ENCODE data around the gene TCEA3.
A peak's percentile ranks its signal among the peaks of the same experiment; 100 is the strongest.

The TCEA3 gene

DNA sequence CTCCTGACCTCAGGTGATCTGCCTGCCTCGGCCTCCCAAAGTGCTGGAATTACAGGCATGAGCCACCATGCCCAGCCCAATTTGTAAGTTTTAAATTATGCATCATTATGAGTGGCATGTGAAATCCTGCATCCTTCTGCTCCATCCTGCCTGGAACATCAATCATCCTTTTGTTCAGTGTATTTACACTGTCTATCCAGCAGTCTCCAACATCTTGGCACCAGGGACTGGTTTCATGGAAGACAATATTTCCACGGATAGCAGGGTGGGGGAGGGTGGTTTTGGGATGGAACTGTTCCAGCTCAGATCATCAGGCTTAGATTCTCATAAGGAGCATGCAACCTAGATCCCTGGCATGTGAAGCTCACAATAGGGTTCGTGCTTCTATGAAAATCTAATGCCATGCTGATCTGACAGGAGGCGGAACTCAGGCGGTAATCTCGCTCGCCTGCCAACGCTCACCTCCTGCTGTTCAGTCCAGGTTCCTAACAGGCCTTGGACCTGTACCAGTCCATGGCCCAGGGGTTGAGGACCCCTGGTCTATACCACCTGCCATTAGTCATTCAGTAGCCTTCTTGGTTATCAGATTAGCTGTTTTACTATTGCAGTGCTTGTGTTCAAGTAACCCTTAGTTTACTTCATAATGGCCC, 22.2 kb upstream of the TCEA3 start:
- H3K4me3 ChIP-seq (ENCODE audit: low read length in 2 of 2), result no peak overlapping the region
- H3K36me3 ChIP-seq (ENCODE audit: control insufficient read depth in 2 of 2, insufficient read depth in 2 of 2, low read length in 2 of 2), result peaks cover 24 to 29% of the 10 kb centered on the region in 2 donors

DNA sequence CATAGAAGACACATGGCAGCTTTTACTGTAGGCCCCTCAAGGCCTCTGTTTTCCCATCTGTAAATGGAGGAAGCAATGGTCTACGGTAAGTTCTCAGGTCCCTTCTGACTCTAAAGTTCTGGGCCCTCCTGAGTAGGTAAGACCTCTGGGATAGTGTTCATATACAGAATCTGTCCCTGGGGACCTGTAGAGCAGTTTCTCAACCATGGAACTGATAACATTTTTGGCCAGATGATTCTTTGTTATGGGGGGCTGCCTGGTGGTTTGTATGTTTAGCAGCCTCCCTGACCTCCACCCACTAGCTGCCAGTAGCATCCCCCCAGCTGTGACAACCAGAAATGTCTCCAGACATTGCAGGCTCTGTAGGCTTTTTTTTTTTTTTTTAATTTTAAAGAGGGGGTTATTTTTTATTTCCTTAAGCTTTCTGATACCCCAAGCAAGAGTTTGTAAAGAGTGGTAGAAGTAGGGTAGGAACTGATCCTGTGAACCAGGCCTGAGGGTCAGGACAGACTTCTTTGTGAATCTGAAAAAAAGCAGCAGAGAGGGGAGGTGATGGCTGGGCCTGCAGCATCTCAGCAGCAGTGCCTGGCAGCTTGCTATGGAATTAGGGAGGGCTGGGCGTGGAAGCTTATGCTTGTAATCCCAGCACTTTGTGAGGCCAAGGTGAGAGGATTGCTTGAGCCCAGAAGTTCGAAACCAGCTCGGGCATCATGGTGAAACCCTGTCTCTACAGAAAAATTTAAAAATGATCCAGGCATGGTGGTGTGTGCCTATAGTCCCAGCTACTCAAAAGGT, 20.2 kb upstream of the TCEA3 start:
- Histone ChIP-seq H3K4me1 (ENCODE audit: control insufficient read depth, insufficient read depth, low read length) (peaks cover 4% of the 10 kb centered on the region), H3K4me3 (ENCODE audit: low read length in 2 of 2) (no peak overlapping the region), H3K9me3 (ENCODE audit: control insufficient read depth in 2 of 2, low read length in 2 of 2) (no peaks in the 10 kb centered on the region), H3K36me3 (ENCODE audit: control insufficient read depth in 2 of 2, insufficient read depth in 2 of 2, low read length in 2 of 2) (peaks cover 24 to 26% of the 10 kb centered on the region in 2 donors), H3K27ac (ENCODE audit: low read length) (peak overlapping the region; percentile 18), H3K9ac (ENCODE audit: low read length in 2 of 2) (no peak overlapping the region), H3K27me3 (ENCODE audit: control insufficient read depth in 1 of 2, insufficient read depth in 2 of 2, low read length in 2 of 2) (no peaks in the 10 kb centered on the region)

More for the DNA sequence above, 22.2 kb upstream of the TCEA3 start:
- no peak overlapping the region for H3K27ac ChIP-seq (ENCODE audit: low read length)
- H3K9ac ChIP-seq (ENCODE audit: low read length in 2 of 2), result no peak overlapping the region
- H3K27me3 ChIP-seq (ENCODE audit: control insufficient read depth in 1 of 2, insufficient read depth in 2 of 2, low read length in 2 of 2), result no peaks in the 10 kb centered on the region
- H3K9me3 ChIP-seq (ENCODE audit: control insufficient read depth in 2 of 2, low read length in 2 of 2), result no peaks in the 10 kb centered on the region
- peaks cover 6% of the 10 kb centered on the region for H3K4me1 ChIP-seq (ENCODE audit: control insufficient read depth, insufficient read depth, low read length)

DNA sequence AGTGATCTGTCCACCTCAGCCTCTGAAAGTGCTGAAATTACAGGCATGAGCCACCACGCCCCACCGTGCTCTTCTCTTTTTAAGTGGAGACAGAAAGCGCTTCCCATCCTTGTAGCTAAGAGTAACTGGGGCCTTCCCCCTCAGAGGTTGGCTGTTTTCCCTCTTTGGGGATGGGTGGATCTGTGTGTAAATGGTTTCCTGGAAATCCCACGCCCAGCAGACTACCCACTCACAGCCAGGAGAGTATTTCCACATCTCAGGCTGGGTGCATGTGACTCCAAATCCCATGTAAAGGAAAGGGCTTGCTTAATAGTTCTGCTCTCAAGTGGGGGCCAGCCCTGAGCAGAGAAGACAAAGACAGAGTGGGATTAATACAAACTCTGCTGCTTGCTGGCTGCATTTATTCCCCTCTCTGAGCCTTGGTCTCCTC, 19.6 kb upstream of the TCEA3 start:
- H3K27ac ChIP-seq (ENCODE audit: low read length), result peak overlapping the region; percentile 18
- H3K9me3 ChIP-seq (ENCODE audit: control insufficient read depth in 2 of 2, low read length in 2 of 2), result no peaks in the 10 kb centered on the region
- H3K4me3 ChIP-seq (ENCODE audit: low read length in 2 of 2), result no peak overlapping the region
- H3K9ac ChIP-seq (ENCODE audit: low read length in 2 of 2), result no peak overlapping the region
- no peaks in the 10 kb centered on the region for H3K27me3 ChIP-seq (ENCODE audit: control insufficient read depth in 1 of 2, insufficient read depth in 2 of 2, low read length in 2 of 2)
- peaks cover 4% of the 10 kb centered on the region for H3K4me1 ChIP-seq (ENCODE audit: control insufficient read depth, insufficient read depth, low read length)
- H3K36me3 ChIP-seq (ENCODE audit: control insufficient read depth in 2 of 2, insufficient read depth in 2 of 2, low read length in 2 of 2), result peaks cover 22% of the 10 kb centered on the region in 2 donors

DNA sequence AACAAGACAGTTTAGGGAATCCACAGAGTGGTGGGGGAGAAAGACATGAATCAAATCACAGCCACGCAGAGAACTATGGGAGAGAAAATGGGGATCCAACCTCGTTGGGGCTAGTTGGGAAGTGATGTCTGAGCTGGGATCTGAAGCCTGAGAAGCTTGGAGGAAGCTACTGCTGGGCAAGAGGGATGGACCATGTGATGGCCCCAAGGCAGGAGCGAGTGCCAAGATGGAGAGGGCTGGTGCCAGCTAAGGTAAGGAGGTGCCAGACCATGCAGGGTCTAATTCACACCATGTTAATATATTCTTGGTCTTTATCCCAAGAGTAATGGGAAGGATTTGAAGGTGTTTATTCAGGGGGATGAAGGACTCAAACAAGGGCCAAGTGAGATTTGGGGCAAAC, 18.2 kb upstream of the TCEA3 start:
- Histone ChIP-seq H3K4me3 (ENCODE audit: low read length in 2 of 2) (no peak overlapping the region), H3K27me3 (ENCODE audit: control insufficient read depth in 1 of 2, insufficient read depth in 2 of 2, low read length in 2 of 2) (no peaks in the 10 kb centered on the region), H3K4me1 (ENCODE audit: control insufficient read depth, insufficient read depth, low read length) (peaks cover 4% of the 10 kb centered on the region), H3K9me3 (ENCODE audit: control insufficient read depth in 2 of 2, low read length in 2 of 2) (no peaks in the 10 kb centered on the region), H3K27ac (ENCODE audit: low read length) (no peak overlapping the region), H3K36me3 (ENCODE audit: control insufficient read depth in 2 of 2, insufficient read depth in 2 of 2, low read length in 2 of 2) (peaks cover 22 to 24% of the 10 kb centered on the region in 2 donors), H3K9ac (ENCODE audit: low read length in 2 of 2) (no peak overlapping the region)

DNA sequence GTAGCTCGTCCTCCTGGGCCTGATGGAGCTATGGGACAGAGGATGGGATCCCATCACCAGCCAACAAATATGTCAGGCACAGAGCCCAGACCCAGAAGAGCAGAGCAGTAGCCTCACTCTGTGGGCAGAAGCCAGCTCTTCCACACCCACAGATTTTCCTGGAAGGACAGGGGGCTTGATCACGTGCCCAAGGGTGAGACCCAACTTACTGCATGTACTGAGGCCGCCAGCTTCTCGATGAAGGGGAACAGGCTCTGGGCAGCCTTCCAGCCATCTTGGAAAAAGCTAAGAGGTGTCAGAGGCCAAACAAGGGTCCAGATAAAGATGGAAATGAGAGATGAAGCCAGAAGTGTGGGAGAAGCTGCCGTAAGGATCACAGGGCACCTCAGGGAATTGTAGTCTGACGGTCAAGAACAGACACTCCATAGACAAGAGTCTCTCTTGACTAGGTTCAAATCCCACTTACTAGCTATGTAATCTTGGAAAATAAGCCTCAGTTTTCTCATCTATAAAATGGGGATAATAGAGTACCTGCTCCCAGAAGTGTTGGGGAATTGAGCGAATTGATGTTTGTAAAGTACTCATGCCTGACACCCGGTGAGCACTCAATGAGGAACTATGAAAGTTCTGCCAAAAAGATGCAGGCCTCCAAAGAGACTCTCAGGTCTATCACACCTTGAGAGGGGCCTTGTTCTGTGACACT, 17.0 kb upstream of the TCEA3 start:
- H3K9ac ChIP-seq (ENCODE audit: low read length in 2 of 2), result no peak overlapping the region
- H3K4me1 ChIP-seq (ENCODE audit: control insufficient read depth, insufficient read depth, low read length), result peaks cover 4% of the 10 kb centered on the region
- no peaks in the 10 kb centered on the region for H3K9me3 ChIP-seq (ENCODE audit: control insufficient read depth in 2 of 2, low read length in 2 of 2)
- H3K4me3 ChIP-seq (ENCODE audit: low read length in 2 of 2), result no peak overlapping the region
- H3K36me3 ChIP-seq (ENCODE audit: control insufficient read depth in 2 of 2, insufficient read depth in 2 of 2, low read length in 2 of 2), result peaks cover 21 to 23% of the 10 kb centered on the region in 2 donors
- H3K27me3 ChIP-seq (ENCODE audit: control insufficient read depth in 1 of 2, insufficient read depth in 2 of 2, low read length in 2 of 2), result no peaks in the 10 kb centered on the region
- no peak overlapping the region for H3K27ac ChIP-seq (ENCODE audit: low read length)

DNA sequence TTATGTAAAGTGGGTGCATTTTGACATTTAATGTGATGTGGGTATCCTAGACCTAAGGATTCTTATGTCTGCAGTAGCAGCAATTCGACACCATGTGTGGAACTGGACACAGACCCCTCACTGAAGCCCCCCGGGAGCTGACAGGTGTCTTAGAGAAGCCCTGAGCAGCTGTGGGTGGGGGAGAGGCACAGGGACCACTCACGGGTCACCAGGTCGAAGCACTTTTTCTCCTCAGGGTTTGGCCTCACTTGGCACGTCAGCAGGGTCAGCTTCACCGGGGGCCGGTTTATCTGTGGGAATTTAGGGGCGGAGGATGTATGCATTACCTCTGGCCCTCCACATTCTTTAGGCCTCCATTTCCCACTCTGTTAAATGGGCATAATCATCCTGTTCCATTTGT, 14.0 kb upstream of the TCEA3 start:
- H3K4me1 ChIP-seq (ENCODE audit: control insufficient read depth, insufficient read depth, low read length), result peaks cover 4% of the 10 kb centered on the region
- peaks cover 31 to 41% of the 10 kb centered on the region in 2 donors for H3K36me3 ChIP-seq (ENCODE audit: control insufficient read depth in 2 of 2, insufficient read depth in 2 of 2, low read length in 2 of 2)
- no peak overlapping the region for H3K27ac ChIP-seq (ENCODE audit: low read length)
- no peaks in the 10 kb centered on the region for H3K27me3 ChIP-seq (ENCODE audit: control insufficient read depth in 1 of 2, insufficient read depth in 2 of 2, low read length in 2 of 2)
- H3K4me3 ChIP-seq (ENCODE audit: low read length in 2 of 2), result no peak overlapping the region
- no peaks in the 10 kb centered on the region for H3K9me3 ChIP-seq (ENCODE audit: control insufficient read depth in 2 of 2, low read length in 2 of 2)
- H3K9ac ChIP-seq (ENCODE audit: low read length in 2 of 2), result no peak overlapping the region

DNA sequence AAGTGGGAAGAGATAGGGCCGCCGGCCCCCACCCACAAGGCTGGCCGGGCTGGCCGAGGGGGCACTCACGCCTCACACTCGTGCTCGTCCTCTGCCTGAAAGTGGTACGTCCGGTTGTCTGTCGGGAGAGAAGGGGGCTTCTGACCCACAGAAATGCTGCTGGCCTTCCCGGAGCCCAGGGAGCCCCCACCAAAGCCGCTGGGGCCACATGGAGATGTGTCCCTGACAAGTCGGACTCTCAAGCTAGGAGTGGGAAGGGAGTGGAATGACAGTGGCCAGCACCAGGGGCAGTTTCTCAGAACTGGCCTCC, 12.8 kb upstream of the TCEA3 start:
- no peaks in the 10 kb centered on the region for H3K27me3 ChIP-seq (ENCODE audit: control insufficient read depth in 1 of 2, insufficient read depth in 2 of 2, low read length in 2 of 2)
- no peak overlapping the region for H3K27ac ChIP-seq (ENCODE audit: low read length)
- peaks cover 4% of the 10 kb centered on the region for H3K4me1 ChIP-seq (ENCODE audit: control insufficient read depth, insufficient read depth, low read length)
- no peaks in the 10 kb centered on the region for H3K9me3 ChIP-seq (ENCODE audit: control insufficient read depth in 2 of 2, low read length in 2 of 2)
- no peak overlapping the region for H3K9ac ChIP-seq (ENCODE audit: low read length in 2 of 2)
- no peak overlapping the region for H3K4me3 ChIP-seq (ENCODE audit: low read length in 2 of 2)
- peaks cover 27 to 50% of the 10 kb centered on the region in 2 donors for H3K36me3 ChIP-seq (ENCODE audit: control insufficient read depth in 2 of 2, insufficient read depth in 2 of 2, low read length in 2 of 2)

DNA sequence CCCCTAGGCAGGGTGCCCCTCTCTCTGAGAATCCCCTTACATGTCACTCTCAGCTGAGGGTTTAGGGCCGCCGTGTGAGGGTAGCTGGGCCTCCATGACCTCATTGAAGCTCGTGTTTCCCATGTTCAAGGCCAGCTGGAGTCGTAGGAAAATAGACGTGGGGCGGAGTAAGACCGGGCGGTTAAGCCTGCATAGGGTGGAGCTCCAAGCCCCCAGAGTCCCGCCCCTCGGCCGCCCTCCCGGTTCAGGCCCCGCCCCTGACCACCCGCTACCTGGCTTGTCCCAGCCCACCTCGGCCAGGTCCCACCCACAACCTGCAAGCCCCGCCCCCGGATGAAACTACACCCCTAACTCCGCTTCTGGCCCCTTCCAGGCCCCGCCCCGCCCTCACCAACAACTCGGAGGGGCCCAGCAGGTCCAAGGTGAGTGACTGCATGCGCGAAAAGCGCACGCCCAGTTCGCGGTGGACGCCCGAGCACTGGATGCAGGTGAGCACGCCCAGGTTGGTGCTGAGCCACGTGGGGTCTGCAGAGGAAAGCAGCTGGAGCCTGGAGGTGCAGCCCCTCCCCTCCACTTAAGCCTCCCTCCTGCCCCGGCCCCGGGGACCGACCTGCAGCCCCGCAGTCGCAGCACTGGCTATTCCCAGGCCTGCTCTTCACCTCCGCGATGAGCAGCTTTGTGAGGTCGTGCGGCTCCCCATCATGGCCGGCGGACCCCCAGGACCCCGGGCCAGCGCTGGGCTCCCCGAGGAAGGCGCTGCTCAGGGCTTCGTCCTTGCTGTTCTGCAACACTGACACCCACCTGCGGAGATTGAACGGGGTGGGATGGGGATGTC, 12.2 kb upstream of the TCEA3 start:
- no peaks in the 10 kb centered on the region for H3K9me3 ChIP-seq (ENCODE audit: control insufficient read depth in 2 of 2, low read length in 2 of 2)
- H3K4me1 ChIP-seq (ENCODE audit: control insufficient read depth, insufficient read depth, low read length), result peaks cover 4% of the 10 kb centered on the region
- H3K27ac ChIP-seq (ENCODE audit: low read length), result no peak overlapping the region
- no peak overlapping the region for H3K9ac ChIP-seq (ENCODE audit: low read length in 2 of 2)
- H3K27me3 ChIP-seq (ENCODE audit: control insufficient read depth in 1 of 2, insufficient read depth in 2 of 2, low read length in 2 of 2), result no peaks in the 10 kb centered on the region
- no peak overlapping the region for H3K4me3 ChIP-seq (ENCODE audit: low read length in 2 of 2)
- H3K36me3 ChIP-seq (ENCODE audit: control insufficient read depth in 2 of 2, insufficient read depth in 2 of 2, low read length in 2 of 2), result peaks cover 24 to 48% of the 10 kb centered on the region in 2 donors

DNA sequence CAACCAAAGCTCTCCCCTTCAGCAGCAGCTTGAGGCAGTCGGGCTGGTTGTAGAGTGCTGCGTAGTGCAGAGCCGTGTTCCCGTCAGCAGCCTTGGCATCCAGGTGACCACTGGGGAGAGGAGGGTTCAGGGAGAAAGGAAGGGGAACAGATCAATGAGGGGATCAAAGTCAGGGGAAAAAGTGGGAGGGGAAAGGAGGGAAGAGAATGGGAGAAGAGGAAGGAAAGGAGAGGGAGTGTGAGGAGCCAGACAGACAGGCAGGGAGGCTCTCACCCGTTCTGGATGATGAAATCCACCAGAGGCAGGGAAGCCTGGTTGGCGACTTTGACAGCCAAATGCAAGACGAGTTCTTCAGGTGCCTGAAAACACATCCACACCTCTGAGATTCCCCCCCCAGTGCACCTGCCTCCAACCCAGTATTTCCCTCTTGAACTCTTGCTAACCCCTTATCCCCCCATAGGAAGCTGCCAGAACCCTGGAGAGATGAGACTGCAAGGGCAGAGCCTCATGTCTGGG, 9.8 kb upstream of the TCEA3 start:
- H3K36me3 ChIP-seq (ENCODE audit: control insufficient read depth in 2 of 2, insufficient read depth in 2 of 2, low read length in 2 of 2), result peaks cover 24 to 60% of the 10 kb centered on the region in 2 donors
- H3K27ac ChIP-seq (ENCODE audit: low read length), result no peak overlapping the region

DNA sequence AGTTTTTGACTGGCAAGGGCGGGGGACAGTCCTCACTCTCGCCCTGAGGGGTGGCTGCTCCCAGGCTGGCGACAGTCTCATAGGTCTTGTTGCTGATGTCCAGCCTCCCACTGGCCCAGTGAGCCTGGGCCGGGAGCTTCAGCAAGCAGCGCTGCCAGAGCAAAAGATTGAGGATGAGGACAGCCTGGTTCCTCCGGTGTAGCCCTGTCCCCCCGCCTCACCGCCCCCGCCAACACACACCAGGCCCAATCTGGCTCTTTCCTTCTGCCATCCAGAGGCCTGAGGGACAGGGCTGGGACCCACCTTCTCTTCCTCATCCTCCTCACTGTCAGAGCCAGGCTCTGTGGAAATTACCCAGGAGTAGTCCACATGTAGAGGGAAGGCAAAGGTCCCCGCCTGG, 8.6 kb upstream of the TCEA3 start:
- no peak overlapping the region for H3K27ac ChIP-seq (ENCODE audit: low read length)
- H3K36me3 ChIP-seq (ENCODE audit: control insufficient read depth in 2 of 2, insufficient read depth in 2 of 2, low read length in 2 of 2), result peaks cover 20 to 62% of the 10 kb centered on the region in 2 donors
- no peaks in the 10 kb centered on the region for H3K4me1 ChIP-seq (ENCODE audit: control insufficient read depth, insufficient read depth, low read length)
- no peak overlapping the region for H3K4me3 ChIP-seq (ENCODE audit: low read length in 2 of 2)
- no peaks in the 10 kb centered on the region for H3K27me3 ChIP-seq (ENCODE audit: control insufficient read depth in 1 of 2, insufficient read depth in 2 of 2, low read length in 2 of 2)
- H3K9ac ChIP-seq (ENCODE audit: low read length in 2 of 2), result no peak overlapping the region
- H3K9me3 ChIP-seq (ENCODE audit: control insufficient read depth in 2 of 2, low read length in 2 of 2), result no peaks in the 10 kb centered on the region

More for the DNA sequence above, 9.8 kb upstream of the TCEA3 start:
- Histone ChIP-seq H3K4me1 (ENCODE audit: control insufficient read depth, insufficient read depth, low read length) (no peaks in the 10 kb centered on the region), H3K9me3 (ENCODE audit: control insufficient read depth in 2 of 2, low read length in 2 of 2) (no peaks in the 10 kb centered on the region), H3K9ac (ENCODE audit: low read length in 2 of 2) (no peak overlapping the region), H3K4me3 (ENCODE audit: low read length in 2 of 2) (no peak overlapping the region), H3K27me3 (ENCODE audit: control insufficient read depth in 1 of 2, insufficient read depth in 2 of 2, low read length in 2 of 2) (no peaks in the 10 kb centered on the region)
